LNCaP clone FGC (cell line): Measurements from ENCODE around the gene B3GAT1.
"Not testable (repeated sequence)": the region's sequence is repeated elsewhere in the genome, so short reads cannot be mapped to it uniquely, and the experiment has no call there.

ENCODE experiments used
- DNase-seq: peaks from one replicate; pipeline ENCODE4 v3.0.0-alpha.2; 2011; ENCODE audit warnings: low read depth
- H3K4me3 ChIP-seq: 2 replicates; pipeline ENCODE4 v1.5.1; 2011; ENCODE audit warnings: mild to moderate bottlenecking, low read depth, low read length, control low read depth
- TF ChIP-seq, protein P1 (sequence below): IDR thresholded peaks from 2 replicates; pipeline ENCODE4 v1.5.1; 2012; ENCODE audit warnings: mild to moderate bottlenecking; ENCODE audit not compliant: control insufficient read depth, insufficient read depth; ENCODE audit errors: extremely low read depth

The B3GAT1 gene

DNA sequence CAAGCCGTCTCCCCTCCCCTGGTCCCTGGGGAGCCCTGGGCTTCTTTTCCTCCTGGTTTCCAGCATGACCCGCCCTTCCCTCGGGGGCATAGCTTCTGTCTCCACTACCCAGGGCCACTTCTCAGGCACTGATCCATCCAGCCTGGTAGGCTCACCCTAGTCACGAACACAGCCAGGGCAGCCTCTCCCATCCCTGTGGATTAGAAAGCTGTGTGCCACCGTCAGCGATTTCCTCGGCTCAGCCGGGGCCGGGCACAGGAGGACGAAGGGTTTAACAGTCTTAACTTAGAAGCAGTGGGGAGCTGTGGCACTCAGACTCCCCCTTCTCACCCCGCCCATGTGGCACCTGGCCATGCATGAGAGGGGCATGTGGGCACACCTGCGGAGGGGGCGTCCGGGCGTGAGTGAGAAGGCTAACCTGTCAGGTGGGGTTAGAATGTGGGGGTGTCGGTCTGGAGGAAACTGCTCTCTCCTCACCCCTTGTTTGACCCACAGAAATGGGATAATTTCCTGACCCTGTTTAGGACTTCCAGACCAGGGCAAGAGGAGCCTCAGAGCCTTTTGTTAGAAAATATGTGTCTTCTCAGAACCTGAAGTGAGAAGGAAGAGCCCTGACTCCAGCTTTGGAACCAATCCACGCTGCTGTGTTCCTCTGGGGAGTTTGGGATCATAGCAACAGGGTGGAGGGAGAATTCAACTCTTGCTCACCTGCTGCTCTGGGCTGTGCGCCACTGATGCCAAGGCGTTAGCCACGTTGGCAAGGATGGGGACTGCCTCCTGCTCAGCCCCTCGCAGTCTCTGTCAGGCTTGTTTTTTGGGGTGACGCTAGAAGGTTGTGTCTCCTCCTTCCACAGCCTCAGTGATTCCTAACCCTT, 65.7 kb downstream of the B3GAT1 start:
- no peak for DNase-seq
- TF ChIP-seq, protein P1, sequence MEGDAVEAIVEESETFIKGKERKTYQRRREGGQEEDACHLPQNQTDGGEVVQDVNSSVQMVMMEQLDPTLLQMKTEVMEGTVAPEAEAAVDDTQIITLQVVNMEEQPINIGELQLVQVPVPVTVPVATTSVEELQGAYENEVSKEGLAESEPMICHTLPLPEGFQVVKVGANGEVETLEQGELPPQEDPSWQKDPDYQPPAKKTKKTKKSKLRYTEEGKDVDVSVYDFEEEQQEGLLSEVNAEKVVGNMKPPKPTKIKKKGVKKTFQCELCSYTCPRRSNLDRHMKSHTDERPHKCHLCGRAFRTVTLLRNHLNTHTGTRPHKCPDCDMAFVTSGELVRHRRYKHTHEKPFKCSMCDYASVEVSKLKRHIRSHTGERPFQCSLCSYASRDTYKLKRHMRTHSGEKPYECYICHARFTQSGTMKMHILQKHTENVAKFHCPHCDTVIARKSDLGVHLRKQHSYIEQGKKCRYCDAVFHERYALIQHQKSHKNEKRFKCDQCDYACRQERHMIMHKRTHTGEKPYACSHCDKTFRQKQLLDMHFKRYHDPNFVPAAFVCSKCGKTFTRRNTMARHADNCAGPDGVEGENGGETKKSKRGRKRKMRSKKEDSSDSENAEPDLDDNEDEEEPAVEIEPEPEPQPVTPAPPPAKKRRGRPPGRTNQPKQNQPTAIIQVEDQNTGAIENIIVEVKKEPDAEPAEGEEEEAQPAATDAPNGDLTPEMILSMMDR, result no peak
- H3K4me3 ChIP-seq, result no peak overlapping the region

- H3K4me3 ChIP-seq, result no peak overlapping the region
- TF ChIP-seq, protein P1, result no peak
- no peak for DNase-seq
Observed at GRCh38 chr11:134345237-134345550, 66.8 kb downstream of the B3GAT1 start.

DNA sequence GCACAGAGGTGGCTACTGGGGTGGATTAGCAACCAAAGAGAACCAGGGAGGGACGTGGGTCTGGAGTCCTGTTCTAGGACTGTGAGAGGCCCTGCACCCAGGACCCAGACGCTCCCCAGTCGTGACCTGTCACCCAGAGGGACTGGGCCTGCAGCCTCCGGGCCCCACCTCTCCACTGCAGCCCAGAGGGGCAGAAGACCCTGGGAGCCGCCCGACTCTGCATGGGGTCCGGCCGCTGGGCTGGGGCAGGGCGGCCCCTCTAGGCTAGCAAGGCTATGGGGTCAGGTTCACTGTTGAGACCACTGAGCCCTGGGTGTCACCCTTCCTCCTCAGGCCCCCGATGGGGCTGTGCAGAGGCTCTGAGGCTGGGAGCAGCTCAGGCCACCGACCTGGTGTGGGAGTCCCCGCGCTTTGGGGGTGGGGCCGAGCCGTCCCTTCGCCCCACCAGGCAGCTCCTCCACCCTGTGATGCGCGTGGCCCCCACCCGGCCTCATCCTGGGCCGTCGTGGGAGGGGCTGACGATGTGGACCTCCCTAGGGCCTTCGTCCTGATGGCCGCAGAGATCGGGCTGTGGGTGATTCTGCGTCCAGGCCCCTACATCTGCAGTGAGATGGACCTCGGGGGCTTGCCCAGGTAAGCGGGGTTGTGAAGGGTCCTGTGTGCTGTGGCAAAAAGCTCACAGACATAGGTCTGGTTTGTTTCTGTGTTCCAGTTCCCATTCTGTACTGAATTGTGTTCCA, 67.4 kb downstream of the B3GAT1 start:
- DNase-seq, H3K4me3 ChIP-seq: not testable (repeated sequence)

GRCh38 chr11:134343646-134344045, 68.4 kb downstream of the B3GAT1 start:
- H3K4me3 ChIP-seq, result no peak overlapping the region
- DNase-seq, result no peak
- TF ChIP-seq, protein P1, result no peak

DNA sequence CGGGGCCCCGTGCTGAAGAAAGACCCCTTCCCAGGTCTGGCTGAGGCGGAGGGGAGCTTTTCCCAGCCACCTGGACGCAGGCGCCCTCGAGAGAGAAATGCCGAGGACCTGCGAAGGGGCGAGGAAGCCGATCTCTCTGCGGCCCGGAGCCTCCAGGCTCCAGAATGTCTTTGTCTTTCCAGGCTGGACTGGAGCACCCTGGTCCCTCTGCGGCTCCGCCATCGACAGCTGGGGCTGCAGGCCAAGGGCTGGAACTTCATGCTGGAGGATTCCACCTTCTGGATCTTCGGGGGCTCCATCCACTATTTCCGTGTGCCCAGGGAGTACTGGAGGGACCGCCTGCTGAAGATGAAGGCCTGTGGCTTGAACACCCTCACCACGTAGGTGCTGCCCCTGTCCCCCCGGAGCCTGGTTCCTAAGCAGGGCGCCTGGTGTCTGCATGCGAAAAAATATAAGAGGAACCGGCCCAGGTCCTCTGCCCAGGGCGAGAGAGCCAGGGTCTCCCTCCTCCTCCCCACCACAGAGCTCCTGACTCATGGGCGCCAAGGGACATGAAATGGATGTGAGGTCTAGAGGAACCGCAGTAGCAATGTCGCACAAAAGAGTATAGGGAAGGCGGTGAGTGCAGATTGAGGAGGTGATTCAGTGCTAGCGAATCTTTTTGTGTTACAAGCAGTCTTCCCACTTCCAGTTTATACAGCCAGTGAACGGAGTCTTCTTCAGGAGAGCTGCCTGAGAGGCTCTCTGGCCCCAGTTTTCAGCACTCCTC, 69.3 kb downstream of the B3GAT1 start:
- DNase-seq, result no peak
- no peak overlapping the region for H3K4me3 ChIP-seq
- TF ChIP-seq, protein P1, result no peak

DNA sequence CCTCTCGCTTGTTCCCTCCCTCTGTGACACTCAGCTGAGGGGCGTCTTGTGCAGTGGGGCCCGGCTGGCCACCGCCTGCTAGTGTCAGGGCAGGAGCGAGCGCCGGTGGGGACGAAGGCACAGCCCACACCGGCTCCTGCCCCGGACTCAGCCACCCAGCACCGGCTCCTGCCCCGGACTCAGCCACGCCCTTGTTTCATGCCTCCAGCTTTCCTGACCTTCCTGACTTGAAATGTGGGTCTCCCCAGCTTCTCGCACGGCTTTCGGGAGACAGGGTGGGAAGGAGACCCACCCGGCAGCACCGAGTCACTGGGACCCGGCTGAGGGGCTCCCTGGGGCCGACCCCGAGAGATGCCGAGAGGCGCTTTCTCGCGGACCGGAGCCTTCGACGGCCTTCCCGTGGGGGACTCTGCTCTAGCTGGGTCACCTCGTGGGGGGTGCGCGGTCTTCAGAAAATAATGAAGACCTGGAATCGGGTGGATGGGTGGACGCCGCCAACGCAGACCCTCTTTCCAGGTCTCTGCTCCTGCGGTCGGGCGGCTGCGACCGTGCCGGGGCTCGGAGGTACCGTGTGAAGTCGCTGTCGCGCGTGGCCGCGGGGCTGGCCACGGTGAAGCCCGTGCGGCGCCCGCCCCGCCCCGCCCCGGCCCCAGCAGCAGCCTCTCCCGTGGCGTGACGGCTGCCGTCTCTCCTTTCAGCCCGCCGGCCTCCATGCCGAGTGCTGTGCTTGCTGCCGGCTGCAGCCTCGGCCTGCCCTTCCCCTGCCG, 70.1 kb downstream of the B3GAT1 start:
- H3K4me3 ChIP-seq, result no peak overlapping the region
- TF ChIP-seq, protein P1, result no peak
- DNase-seq, result no peak
